ENCODE results near the gene SRSF1.
"Not testable (repeated sequence)": the region's sequence is repeated elsewhere in the genome, so short reads cannot be mapped to it uniquely, and the experiment has no call there.

The SRSF1 gene

DNA sequence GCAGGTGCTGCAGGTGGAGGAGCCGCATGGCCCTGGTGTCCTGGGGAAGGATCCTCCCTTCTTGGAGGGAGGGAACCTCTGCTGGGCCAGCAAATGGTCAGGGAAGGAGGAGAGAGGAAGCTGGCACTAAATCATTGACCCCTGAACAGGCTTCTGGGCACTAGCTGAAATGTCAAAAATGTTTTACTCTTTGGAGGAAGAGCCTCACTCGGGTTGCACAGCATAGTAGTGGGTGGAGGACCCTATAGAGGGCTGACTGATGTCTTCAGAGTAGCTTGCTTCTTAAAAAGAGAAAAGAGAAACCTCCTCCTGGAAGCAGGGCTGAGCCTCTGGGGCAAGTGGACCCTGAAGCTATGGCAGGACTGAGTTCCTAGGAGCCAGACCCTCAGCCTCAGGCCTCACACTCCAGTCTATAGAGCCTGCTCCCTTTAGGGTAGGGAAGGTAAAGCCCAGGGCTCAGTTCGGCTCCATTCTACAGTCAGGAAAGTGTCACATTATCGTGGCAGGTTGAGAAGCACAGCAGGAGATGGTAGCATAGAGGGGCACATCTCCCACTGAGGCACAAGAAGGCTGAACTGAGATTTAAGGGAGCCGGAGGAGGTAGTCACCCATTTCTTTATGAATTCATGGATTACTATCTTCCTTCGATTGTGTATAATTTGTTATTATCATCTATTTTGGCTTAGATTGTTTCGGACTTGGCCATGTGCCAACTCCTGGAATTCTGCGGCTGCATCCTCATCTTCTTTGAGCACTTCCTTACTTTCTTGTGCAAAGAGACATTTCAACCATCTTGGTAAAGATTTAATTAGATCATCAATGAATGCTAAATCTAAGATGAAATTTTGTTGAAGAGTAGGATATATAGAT is 44.5 kb downstream of the SRSF1 start:
- no peak for DNase-seq

DNA sequence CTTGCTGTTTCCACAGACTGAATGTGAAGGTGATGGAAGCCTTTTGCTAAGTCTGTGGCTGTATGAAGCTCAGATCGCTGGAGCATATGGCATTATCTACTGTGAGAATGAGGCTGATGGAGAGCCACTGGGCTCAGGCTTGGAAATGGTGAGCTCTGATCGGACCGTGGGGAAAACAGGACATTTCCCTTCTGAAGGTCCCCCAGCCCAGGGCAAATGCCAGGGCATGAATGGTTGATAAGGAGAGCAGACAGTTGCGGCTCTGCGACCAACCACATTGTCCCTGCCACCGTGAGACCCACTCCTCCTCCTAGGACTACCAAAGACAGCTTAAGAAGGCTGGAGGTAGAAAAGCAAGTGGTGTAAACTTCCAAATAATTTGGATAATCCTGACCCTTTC is 47.1 kb downstream of the SRSF1 start:
- no peak for DNase-seq

DNA sequence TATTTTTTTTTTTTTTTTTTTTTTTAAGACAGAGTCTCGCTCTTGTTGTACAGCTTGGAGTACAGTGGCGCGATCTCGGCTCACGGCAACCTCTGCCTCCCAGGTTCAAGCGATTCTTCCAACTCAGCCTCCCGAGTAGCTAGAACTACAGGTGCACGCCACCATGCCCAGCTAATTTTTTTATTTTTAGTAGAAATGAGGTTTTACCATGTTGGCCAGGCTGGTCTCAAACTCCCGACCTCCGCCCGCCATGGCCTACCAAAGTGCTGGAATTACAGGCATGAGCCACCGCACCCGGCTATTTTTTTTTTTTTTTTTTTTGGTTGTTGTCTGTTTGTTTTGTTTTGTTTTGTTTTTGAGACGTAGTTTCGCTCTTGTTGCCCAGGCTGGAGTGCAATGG is 48.7 kb downstream of the SRSF1 start:
- DNase-seq = not testable (repeated sequence)

DNA sequence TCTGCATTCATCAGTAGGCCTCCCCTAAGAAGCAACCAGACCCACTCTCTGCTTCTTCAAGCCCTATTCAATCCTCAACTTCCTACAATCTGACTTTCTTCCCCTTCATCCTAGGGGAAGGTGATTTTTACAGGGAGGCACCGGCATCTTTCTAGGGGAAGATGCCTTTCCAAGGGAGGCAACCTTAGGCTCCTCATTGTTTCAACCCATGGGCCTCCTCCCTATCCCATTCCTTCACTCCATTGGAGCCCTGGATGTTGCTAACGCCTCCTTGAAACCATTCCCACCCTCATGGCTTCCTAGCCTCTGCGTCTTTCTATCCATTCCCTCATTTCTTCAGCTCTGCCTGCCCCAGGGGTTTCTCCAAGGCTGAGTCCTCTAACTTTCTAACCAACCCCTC is 49.2 kb downstream of the SRSF1 start:
- no peak for DNase-seq

DNA sequence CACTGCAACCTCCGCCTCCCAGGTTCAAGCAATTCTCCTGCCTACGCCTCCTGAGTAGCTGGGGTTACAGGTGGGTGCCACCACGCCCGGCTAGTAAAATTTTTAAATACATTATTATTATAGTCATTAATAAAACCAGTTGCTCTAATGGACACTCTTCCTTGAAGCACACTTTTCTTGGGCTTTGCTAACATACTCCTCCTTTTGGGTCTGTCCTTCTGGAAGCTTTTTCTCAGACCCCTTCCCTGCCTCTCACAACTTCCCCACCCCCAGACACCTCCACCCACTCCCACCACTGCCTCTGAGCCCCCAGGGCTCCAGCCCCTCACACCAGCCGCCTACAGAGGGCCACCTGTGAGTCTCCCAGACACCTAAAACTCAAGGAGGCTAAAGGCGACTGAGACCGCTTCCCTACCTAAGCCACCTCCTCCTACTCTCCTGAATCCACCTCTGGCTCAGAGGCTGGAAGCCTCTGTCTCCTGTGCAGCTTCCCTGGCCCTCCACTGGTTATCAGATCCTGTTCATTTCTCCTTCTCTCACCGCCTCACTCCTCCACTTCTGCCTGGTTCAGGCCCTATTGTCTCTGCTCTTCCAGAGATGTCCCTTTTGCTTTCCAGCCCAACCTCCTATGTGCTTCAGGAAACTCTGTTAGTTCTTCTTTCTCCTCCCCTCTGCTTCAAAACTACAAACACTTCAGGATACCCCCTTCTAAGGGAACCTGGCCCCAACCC is 49.8 kb downstream of the SRSF1 start:
- no peak for DNase-seq

DNA sequence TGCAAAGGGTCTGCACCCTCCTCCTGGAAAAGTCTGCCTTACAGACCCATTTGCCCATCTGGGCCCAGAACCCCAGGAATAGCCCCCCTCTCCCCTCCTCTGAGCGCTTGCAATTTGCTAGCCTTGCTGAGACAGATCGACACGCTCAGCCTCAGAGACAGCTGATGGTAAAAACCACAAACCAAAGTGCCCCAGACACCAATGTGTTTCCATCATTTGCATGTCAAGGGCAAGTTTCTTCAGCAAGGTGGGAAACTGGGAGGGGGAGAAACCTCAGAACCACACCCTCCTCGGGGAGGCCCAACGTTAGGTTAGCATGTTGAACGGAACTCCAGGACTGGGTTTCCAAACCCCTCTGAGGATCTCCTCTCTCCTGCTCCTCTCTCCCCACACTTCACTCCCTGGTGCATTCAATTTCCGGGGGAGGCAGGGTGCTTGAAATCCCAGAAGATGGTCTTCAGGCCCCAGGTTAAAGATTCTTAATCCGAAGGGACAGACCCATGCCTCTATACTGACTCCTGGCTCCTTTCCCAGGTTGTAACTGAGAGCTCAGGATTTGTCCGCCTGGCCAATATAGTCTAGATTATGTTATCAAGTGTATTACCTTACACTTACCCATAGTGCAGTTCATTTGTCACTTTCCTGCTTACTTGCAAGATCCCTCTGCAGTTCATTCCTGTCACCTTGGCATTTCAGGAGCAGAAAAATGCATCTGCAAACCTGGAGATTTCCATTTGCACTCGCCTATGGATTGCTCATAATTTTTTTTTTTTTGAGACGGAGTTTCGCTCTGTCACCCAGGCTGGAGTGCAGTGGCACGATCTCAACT is 50.5 kb downstream of the SRSF1 start:
- DNase-seq = no peak

DNA sequence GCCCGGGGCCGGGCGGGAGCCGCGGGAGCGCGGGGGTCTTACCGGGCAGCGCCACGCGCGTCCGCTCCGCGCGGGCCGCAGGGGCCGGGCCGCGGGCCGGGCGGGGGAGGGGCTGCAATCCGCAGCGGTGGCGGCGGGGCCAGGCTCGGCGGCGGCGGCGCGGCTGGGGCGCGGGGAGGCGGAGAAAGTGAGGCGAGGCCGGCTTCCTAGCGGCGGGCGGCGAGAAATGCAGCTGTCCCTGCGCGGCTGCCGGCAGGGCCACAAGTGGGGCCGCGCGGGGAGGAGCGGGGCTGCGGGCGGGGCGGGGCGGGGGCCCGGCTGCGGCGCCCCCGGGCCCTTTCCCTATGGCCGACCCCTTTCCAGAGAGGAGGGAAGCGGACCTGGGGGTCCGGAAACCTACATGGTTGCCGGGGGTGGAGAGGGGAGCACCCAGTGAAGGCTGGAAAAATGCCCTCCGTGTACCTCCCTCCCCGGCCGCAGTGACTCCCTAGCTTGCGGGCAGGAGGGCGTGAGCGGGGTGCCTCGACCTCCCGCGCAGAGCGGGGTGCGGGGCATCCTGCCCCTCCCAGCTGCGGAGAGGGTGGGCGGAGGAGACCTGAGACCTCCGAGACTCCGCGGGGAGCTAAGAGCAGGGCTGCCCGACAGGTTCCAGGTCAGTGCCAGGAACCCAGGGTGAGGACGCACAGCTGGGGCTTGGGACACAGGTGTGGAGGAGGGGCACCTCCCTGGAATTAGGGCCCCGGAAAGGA is 51.7 kb downstream of the SRSF1 start, which contains the start of gene CUEDC1:
Gene CUEDC1 (minus strand): TSS at position 230 of the 749 bp plus-strand sequence. CDS start 69,848 bp downstream, outside the sequence.
- DNase-seq = peak; percentile 33

DNA sequence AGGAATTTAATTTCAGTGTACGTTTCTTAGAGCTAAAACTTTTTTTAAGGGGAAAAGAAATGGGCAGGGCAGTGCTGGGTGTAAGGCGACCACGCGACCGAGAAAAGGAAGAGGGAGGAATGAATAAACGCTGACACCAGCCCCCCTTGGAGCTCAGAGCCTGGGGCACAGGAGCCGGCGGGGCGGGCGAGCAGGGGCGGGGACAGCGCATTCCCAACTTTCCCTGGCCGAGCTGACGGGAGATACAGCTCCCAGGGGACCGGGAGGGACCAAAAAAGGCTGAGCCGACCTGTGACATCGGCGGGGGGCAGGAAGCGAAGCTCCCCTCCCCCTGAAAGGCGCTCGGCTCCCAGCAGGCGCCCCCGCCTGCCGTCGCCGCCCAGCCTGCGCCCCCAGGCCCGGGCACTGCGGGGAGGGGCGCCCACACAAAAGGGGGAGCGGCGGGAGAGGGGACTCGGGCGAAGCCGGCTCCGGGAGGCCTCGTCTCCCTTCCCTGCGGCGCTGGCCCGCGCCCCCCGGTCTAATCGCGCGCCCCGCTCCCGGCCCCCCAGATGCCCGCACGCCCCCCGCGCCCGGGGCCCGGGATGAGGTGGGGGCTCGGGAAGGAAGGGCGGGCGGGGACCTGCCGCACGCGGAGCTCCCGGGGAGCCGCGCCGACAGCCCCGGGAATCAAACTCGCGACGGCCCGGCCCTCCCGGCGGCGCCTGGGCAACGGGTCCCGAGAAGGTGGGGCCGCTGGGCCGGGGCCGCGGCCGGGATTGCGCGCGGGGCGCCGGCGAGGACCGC is 52.5 kb downstream of the SRSF1 start:
- peak; percentile 17 for DNase-seq

DNA sequence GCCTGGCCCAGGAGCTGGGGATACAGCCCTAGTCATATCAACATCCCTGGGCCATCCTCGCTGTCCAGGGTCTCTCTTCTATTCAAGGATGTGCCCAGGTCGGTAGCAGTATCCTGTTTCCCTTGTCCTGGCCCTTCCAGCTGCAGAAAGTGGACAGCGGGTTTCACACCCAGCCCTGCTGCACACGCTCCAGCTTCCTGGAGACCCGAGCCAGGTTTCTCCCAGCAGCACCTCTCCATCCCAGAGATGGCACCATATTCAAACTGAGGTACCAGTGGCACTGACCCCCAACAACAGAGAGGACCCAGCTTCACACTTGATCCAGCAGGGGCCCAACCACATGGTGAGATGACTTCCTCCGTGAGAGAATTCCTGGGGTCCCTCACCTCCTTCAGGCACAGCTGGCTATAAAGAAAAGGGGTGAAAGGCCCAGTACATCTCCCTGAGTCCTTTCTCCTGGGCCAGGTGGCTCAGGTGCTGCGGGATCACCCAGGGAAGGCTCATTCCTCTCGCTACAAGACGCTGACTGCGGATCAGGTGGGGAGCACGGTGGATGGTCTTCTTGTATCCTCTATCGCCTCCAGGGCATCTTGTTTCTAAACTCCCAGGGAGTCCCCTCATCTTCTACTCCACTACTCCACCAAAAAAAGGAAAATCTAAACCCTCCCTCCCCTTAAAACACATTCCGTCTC is 53.2 kb downstream of the SRSF1 start:
- no peak for DNase-seq

All from NCI-H1092 (cell line).